ENCODE measurements around the gene PIGR. TPM values are rescaled to one million over a fixed set of nuclear protein-coding genes. Genes with fewer than 3 reads are reported as not detected.

The PIGR gene
- total and polyA plus RNA-seq, 9 of the 15 experiments (the other 6 are each of a cell fraction or from before 2014, with no cell fraction given) = 0.01 to 1.5 (median 0.03) TPM; not detected in 4

DNA sequence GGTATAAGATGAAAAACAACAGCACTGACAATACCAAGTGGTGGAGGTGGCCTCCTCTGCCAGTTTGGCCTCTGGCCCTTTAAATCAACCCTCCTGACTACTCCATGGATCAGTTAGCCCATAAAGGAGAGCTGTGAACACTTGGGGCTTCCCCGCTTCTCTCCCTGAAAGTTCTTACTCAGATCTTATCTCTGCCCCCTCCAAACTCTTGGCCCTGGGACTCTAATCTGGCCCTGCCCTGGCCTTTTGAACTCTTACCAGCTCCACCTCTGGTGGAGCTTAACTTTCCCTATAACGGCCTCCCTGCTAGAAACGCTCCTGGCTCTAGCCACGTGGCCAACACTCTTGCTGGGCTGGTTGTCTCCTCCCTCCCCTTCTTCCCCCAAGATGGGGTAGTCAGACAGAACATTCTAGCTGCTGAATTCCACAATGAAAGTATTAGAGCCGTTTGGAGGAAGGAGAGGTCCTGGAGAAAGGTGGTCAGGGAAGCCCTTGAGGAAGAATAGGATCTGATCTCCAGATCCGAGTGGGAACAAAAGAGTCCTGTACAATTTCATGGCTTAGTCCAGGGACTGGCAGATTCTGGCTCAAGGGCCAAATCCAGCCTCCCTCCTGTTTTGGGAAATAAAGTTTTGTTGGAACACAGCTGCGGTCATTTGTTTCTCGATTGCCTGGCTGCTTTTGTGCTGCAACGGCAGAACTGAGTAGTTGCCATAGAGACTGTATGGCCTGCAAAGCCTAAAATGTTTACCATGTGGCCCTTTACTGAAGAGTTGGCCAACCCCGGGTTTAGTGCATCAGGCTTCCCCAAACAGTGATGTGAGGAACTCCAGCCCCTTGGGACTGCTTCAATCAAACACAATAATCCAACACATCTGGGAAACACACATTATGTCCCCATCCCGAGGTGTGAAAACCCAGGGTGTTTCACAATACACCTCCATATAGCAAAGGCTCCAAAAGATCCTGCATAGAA, 9.5 kb upstream of the PIGR start (continued):
- TF ChIP-seq HMG20B (CRISPR knock-in tag; IDR thresholded peaks at IDR 0.05) = 0 out of 2 replicates have a peak, but pooled peaks have one; percentile 14
- peak in 1 of 3 experiments; percentile 28 for TF ChIP-seq YY1 (IDR thresholded peaks at IDR 0.05; ENCODE audit: borderline replicate concordance in 1 of 3, control insufficient read depth in 1 of 3, extremely low read depth in 1 of 3, insufficient read depth in 3 of 3, insufficient read length in 1 of 3, insufficient replicate concordance in 2 of 3, low read depth in 1 of 3, low read length in 2 of 3)
- TF ChIP-seq LCOR (CRISPR knock-in tag; IDR thresholded peaks at IDR 0.05) = no peak
- no peak for TF ChIP-seq RBFOX2 (IDR thresholded peaks at IDR 0.05; ENCODE audit: low read depth, low read length)
- peak; percentile 80 for TF ChIP-seq PHF21A (IDR thresholded peaks at IDR 0.05; ENCODE audit: borderline replicate concordance, low read depth)
- TF ChIP-seq ZNF140 (CRISPR knock-in tag; IDR thresholded peaks at IDR 0.05) = no peak
- no peak for TF ChIP-seq C11orf30 (IDR thresholded peaks at IDR 0.05; ENCODE audit: low read depth)
- TF ChIP-seq MTA2 (IDR thresholded peaks at IDR 0.05; ENCODE audit: low read depth) = 0 out of 2 replicates have a peak, but pooled peaks have one; percentile 5
- peak; percentile 24; the same call in 1 of the 2 replicates for TF ChIP-seq MTA1 (IDR thresholded peaks at IDR 0.05; ENCODE audit: borderline replicate concordance)
- no peak for TF ChIP-seq SREBF2 (CRISPR knock-in tag; IDR thresholded peaks at IDR 0.05)
- no peak for TF ChIP-seq HOXB6 (CRISPR knock-in tag; IDR thresholded peaks at IDR 0.05; ENCODE audit: borderline replicate concordance)
- peak; percentile 51; the same call in 1 of the 2 replicates for TF ChIP-seq LEF1 (IDR thresholded peaks at IDR 0.05)
- TF ChIP-seq, protein P1, sequence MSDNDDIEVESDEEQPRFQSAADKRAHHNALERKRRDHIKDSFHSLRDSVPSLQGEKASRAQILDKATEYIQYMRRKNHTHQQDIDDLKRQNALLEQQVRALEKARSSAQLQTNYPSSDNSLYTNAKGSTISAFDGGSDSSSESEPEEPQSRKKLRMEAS (CRISPR knock-in tag; IDR thresholded peaks at IDR 0.05) = peak; percentile 57; the same call in 1 of the 2 replicates
- TF ChIP-seq, protein P2, sequence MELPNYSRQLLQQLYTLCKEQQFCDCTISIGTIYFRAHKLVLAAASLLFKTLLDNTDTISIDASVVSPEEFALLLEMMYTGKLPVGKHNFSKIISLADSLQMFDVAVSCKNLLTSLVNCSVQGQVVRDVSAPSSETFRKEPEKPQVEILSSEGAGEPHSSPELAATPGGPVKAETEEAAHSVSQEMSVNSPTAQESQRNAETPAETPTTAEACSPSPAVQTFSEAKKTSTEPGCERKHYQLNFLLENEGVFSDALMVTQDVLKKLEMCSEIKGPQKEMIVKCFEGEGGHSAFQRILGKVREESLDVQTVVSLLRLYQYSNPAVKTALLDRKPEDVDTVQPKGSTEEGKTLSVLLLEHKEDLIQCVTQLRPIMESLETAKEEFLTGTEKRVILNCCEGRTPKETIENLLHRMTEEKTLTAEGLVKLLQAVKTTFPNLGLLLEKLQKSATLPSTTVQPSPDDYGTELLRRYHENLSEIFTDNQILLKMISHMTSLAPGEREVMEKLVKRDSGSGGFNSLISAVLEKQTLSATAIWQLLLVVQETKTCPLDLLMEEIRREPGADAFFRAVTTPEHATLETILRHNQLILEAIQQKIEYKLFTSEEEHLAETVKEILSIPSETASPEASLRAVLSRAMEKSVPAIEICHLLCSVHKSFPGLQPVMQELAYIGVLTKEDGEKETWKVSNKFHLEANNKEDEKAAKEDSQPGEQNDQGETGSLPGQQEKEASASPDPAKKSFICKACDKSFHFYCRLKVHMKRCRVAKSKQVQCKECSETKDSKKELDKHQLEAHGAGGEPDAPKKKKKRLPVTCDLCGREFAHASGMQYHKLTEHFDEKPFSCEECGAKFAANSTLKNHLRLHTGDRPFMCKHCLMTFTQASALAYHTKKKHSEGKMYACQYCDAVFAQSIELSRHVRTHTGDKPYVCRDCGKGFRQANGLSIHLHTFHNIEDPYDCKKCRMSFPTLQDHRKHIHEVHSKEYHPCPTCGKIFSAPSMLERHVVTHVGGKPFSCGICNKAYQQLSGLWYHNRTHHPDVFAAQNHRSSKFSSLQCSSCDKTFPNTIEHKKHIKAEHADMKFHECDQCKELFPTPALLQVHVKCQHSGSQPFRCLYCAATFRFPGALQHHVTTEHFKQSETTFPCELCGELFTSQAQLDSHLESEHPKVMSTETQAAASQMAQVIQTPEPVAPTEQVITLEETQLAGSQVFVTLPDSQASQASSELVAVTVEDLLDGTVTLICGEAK (IDR thresholded peaks at IDR 0.05) = peak; percentile 48; the same call in 1 of the 2 replicates
- TF ChIP-seq, protein P2 (CRISPR knock-in tag; IDR thresholded peaks at IDR 0.05) = no peak
- no peak for TF ChIP-seq ZC3H11A (IDR thresholded peaks at IDR 0.05; ENCODE audit: low read depth, low read length)
- TF ChIP-seq KDM5B (IDR thresholded peaks at IDR 0.05; ENCODE audit: insufficient replicate concordance, low read depth, low read length) = no peak
